Kidney (tissue), 14 donors: ENCODE results near the gene RAPGEF6. TPM values are rescaled to one million over a fixed set of nuclear protein-coding genes. Genes with fewer than 3 reads are reported as not detected.

Experiments
- DNase-seq, 5 donors: peaks; one replicate each; pipeline ENCODE4 v3.0.0-alpha.2; 2013 to 2020
- FAIRE-seq: peaks from 2 replicates; lab custom pipeline; 2012; peaks lifted over from hg19 to GRCh38; lab: Jason Lieb, UNC
- H3K27ac ChIP-seq, 2 donors: one replicate each; pipeline ENCODE4 v1.7.0; 2013; ENCODE audit warnings: low read depth in 2 of 2, low read length in 2 of 2, inconsistent platforms in 1 of 2
- H3K27me3 ChIP-seq: one replicate; pipeline ENCODE4 v1.7.1; 2013; ENCODE audit warnings: low read length, inconsistent platforms; ENCODE audit not compliant: control insufficient read depth, insufficient read depth
- H3K36me3 ChIP-seq, 3 donors: one replicate each; pipeline versions ENCODE4 v1.7.0 to v1.7.1; 2013; ENCODE audit warnings: low read length in 3 of 3, control low read depth in 1 of 3, inconsistent platforms in 1 of 3; ENCODE audit not compliant: insufficient read depth in 3 of 3, control insufficient read depth in 2 of 3
- H3K4me1 ChIP-seq, 3 donors: one replicate each; pipeline versions ENCODE4 v1.7.0 to v1.7.1; 2013; ENCODE audit warnings: low read length in 3 of 3, inconsistent platforms in 1 of 3, low read depth in 1 of 3; ENCODE audit not compliant: control insufficient read depth in 2 of 3, insufficient read depth in 2 of 3
- H3K4me3 ChIP-seq, 3 donors: one replicate each; pipeline versions ENCODE4 v1.7.0 to v1.8.1; 2013; ENCODE audit warnings: low read length in 3 of 3, control low read depth in 1 of 3, inconsistent platforms in 1 of 3
- H3K9ac ChIP-seq, 3 donors: one replicate each; pipeline versions ENCODE4 v1.7.0 to v1.7.1; 2013; ENCODE audit warnings: low read length in 3 of 3, control low read depth in 1 of 3, inconsistent platforms in 1 of 3
- H3K9me3 ChIP-seq, 3 donors: one replicate each; pipeline versions ENCODE4 v1.7.0 to v1.7.1; 2013; ENCODE audit warnings: low read length in 3 of 3, control low read depth in 1 of 3, inconsistent platforms in 1 of 3; ENCODE audit not compliant: control insufficient read depth in 2 of 3, insufficient read depth in 1 of 3
- CTCF ChIP-seq: IDR thresholded peaks from 3 replicates; pipeline ENCODE4 v1.5.1; 2012; ENCODE audit warnings: mild to moderate bottlenecking, moderate library complexity, borderline replicate concordance; ENCODE audit not compliant: insufficient read depth; ENCODE audit errors: extremely low read depth
- intact Hi-C: fragments of 100-400 bp; cut with DNase I; formaldehyde crosslinking; loops from one replicate; pipeline ENCODE4 v1.11.1; 2022
- polyA plus RNA-seq: library from polyadenylated mRNA; stranded (reverse); fragments of 350-450 nt; fragmentation: Illumina TruSeq; extraction: RNeasy Lipid Tissue Mini Kit (QIAGEN cat#74804); gene quantifications from one replicate; pipeline ENCODE4 v1.2.3, GENCODE V29; 2014; ENCODE audit warnings: low read depth, low replicate concordance; ENCODE audit not compliant: insufficient read depth
- total RNA-seq: library from RNA; stranded (reverse); fragmentation: NEBNext Ultra II Directional; extraction: Animal tissue kit (Norgen Biotek cat#: 25700); gene quantifications from one replicate; pipeline ENCODE4 v1.2.1, GENCODE V29; 2021
- donor health status: control.
- donor health status: control.
- donor health status: control.
- donor health status: control.
- donor health status: control.
- donor health status: DM: yes; HTN: yes; CAD: no.
- donor health status: Normal renal cell carcinoma (clear cell type).

The RAPGEF6 gene
- total and polyA plus RNA-seq, 2 donors from 2014 or later = 1.8 to 28.6 TPM

- Histone ChIP-seq H3K27me3 (no peaks in the 10 kb centered on the region), H3K36me3 (peaks cover 2 to 19% (median 16%) of the 10 kb centered on the region in 3 donors), H3K9ac (no peak overlapping the region), H3K27ac (no peak overlapping the region), H3K4me3 (no peak overlapping the region), H3K9me3 (no peaks in the 10 kb centered on the region), H3K4me1 (peaks cover 0 to under 1% (median 0%) of the 10 kb centered on the region in 3 donors)
- intact Hi-C loops = no loop called here
- FAIRE-seq (no peak), DNase-seq (no peak)
- no peak for TF ChIP-seq CTCF
Observed at GRCh38 chr5:131677115-131677514, 42.1 kb upstream of the RAPGEF6 start.

- H3K27me3 ChIP-seq = no peaks in the 10 kb centered on the region
- FAIRE-seq (no peak), DNase-seq (no peak)
- H3K4me1 ChIP-seq = peaks cover 0 to 2% (median 0%) of the 10 kb centered on the region in 3 donors
- no peak overlapping the region for H3K4me3 ChIP-seq
- no peaks in the 10 kb centered on the region for H3K9me3 ChIP-seq
- peaks cover 0 to 22% (median 20%) of the 10 kb centered on the region in 3 donors for H3K36me3 ChIP-seq
- no peak for TF ChIP-seq CTCF
- no peak overlapping the region for H3K27ac ChIP-seq
- intact Hi-C loops = no loop called here
- no peak overlapping the region for H3K9ac ChIP-seq
Observed at GRCh38 chr5:131672776-131673175, 37.7 kb upstream of the RAPGEF6 start.

- H3K9ac ChIP-seq = no peak overlapping the region
- H3K27me3 ChIP-seq = no peaks in the 10 kb centered on the region
- H3K4me1 ChIP-seq = peaks cover 0 to 2% (median 0%) of the 10 kb centered on the region in 3 donors
- TF ChIP-seq CTCF = no peak
- intact Hi-C loops = no loop called here
- no peak overlapping the region for H3K4me3 ChIP-seq
- peaks cover 0 to 16% (median 16%) of the 10 kb centered on the region in 3 donors for H3K36me3 ChIP-seq
- FAIRE-seq = no peak
- peak in 2 of 5 donors; percentile 30 to 71 for DNase-seq
- no peaks in the 10 kb centered on the region for H3K9me3 ChIP-seq
- peak overlapping the region in 1 of 2 donors; percentile 84 for H3K27ac ChIP-seq
Observed at GRCh38 chr5:131671994-131672655, 37.1 kb upstream of the RAPGEF6 start.
